ENCODE results near the gene TMPRSS11D.

DNA sequence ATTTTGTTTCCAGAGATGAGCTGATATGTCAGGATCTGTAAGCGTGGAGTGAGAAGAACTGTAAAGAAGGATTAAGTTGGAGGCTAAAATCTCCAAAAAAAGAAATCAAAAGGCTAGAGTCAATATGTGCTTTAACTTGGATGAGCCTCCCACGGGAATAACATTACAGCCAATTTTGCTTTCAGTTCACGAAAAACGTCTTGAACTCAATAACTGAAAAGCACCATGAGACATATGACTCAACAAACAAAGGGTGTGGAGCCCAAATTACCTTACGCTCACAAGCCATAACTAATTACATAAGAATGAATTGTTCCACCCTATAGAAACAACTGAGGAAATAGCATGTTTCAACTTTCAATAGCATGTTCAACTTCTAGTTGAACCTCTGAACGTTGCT, 22.3 kb downstream of the TMPRSS11D start:
- TF ChIP-seq, protein P1, sequence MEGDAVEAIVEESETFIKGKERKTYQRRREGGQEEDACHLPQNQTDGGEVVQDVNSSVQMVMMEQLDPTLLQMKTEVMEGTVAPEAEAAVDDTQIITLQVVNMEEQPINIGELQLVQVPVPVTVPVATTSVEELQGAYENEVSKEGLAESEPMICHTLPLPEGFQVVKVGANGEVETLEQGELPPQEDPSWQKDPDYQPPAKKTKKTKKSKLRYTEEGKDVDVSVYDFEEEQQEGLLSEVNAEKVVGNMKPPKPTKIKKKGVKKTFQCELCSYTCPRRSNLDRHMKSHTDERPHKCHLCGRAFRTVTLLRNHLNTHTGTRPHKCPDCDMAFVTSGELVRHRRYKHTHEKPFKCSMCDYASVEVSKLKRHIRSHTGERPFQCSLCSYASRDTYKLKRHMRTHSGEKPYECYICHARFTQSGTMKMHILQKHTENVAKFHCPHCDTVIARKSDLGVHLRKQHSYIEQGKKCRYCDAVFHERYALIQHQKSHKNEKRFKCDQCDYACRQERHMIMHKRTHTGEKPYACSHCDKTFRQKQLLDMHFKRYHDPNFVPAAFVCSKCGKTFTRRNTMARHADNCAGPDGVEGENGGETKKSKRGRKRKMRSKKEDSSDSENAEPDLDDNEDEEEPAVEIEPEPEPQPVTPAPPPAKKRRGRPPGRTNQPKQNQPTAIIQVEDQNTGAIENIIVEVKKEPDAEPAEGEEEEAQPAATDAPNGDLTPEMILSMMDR (IDR thresholded peaks at IDR 0.05), result no peak
- TF ChIP-seq JUNB (IDR thresholded peaks at IDR 0.05), result no peak
